HG03135 (cell line): ENCODE measurements around the gene UNC119B.

Experiments used
- ATAC-seq: cut with Tn5 transposase; IDR thresholded peaks from one replicate; pipeline ENCODE4 v1.9.1; 2021; ENCODE audit warnings: mild to moderate bottlenecking, moderate library complexity; ENCODE audit not compliant: unreplicated experiment

The UNC119B gene

DNA sequence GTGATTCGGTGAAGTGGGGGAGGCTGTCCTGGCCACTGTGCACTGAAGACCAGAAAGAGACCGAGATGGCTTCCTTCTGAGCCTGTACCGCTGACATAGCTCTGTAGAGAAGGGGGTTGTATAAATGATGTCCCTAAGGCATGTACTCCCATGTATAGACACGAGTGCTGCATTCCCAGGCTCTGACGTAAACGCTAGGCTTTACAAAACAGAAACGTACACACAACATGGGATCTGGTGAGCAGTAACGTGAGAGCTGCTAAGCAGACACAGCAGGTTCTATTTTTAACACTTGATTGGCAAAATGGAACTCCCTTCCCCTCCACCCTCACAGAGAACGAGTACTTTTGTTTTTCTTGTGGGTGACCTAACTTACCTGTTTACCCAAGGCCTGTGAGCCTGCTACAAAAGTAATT, 51.3 kb downstream of the UNC119B start:
- no peak for ATAC-seq

DNA sequence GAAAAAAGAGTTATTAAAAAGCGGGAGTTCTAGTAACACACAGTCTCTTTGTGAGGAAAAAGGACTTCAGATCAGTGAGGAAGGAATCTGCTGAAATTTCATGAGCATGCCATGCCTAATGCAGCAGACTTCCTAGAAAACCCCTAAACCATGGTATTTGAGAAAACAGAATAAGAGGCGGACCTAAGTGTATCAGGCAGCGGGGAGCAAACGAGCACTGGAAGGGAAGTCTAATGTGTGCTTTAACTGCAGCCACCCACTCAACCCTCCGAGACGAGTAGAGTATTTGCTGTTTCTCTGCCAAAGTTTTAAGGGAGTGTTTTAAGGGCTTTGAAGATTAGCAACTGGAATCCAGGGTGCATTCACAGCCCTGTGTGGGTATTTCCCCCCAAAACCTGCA, 51.8 kb downstream of the UNC119B start:
- ATAC-seq: no peak

DNA sequence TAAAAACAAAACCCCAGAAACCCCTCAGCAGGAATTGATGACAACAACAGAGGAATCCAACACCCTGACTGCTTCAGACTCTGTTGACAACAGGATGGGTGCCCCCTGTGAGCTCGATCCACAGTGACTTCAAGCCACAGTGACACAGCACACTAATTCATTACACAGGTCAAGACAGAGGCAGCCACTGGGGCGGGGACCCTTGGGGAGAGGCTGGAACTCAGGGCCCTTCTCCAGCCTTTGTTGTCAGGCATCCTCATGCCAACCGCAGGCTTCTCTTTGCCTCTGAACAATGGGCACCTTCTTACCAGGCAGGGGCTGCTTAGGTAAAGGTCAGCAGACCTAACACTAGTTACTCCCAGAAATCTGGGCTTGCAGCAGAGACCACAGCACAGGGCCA, 53.0 kb downstream of the UNC119B start:
- ATAC-seq: no peak

DNA sequence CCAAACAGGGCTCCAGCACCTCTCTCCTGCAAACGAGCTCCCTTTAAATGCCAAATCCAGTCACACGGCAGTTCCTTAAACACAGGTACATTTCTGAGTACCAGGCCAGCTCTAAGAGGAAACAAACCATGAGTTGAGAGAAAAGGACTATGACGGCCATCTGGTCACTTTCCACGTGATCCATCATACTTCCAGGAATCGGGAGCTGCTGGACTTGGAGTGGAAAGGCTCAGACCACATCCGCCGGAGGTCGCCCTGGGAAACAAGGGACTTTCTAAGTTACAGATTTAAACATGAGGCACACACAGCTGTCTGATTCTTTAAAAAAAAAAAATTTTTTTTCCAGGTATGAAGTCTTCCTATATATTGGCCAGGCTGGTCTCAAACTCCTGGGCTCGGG, 54.6 kb downstream of the UNC119B start:
- ATAC-seq: no peak

DNA sequence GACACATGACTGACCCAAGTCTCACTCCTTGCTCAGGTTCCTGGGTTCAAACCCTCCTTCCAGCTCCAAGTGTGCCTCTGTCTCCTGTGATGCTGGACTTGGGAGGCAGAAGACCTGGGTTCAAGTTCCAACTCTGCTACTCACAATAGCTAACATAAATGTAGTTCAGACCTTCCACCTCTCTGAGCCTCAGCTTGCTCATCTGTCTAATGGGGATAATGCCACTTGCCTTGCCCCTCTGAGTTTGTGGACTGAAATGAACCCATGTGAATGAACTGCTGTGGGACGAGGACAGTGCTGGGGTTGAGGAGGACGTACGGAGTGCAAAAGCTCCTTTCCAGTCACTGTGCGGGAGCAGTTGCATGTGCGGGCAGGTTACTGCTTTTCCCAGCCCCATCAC, 56.3 kb downstream of the UNC119B start:
- ATAC-seq: no peak

DNA sequence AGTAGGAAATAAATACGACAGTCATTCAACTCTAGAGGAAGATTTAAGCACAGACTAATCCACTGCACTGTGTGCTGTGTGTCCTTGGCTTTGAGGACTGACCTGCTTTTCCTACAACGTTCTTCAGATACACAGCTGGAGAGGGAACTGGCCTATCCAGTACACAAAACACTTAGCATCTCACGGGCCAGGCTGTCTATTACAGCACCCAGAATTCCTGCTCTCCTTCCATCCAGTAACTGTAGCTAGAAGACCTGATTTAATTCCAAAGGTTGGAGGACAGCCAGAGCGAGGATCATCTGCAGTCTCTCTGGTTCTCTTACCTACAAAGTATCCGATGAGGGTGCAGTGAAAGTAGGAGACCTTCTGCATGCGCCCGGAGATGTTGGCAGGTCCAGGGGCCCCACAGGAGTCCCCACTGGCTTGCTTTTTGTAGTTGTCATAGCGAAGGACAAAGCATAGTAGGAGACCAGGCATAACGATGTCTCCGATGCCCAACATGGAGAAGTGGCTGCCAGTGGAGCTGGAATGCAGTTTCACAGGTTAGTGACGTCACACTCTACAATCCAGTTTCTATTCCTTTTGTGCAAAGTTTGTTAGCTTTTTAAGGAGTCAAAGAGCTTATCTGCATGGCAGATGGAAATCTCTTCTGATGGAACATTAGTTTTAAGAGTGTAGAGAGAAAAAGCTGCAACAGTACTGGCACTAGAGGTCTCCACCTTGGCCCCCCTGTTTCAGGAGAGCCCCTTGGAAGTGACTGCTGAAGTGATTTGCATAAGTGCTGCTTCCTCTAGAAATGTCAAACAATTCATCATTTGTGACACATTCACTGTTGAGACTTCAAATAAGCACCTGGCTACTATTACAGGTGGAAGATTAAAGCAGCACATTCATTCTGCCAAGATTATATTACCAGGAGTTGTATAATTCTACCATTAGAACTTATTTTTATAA, 57.1 kb downstream of the UNC119B start:
- ATAC-seq: no peak

DNA sequence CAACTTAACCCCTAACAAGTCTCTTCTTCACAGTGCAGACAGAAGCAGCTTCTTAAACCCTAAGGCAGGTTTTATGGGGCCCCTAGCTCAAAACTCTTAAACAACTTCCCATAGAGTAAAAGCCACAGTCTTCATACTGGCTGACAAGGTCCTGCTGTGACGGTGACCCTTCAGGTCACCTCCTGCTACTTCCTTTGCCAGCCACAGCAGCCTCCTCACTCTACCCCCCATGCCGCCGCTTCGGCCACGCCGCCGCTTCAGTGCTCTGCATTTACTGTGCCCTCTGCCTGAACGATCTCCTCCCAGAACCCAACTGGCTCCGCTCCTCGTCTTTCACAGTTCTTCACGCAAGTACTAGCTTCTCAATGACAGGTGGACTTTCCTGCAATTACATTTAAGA, 60.8 kb downstream of the UNC119B start:
- no peak for ATAC-seq
